NCI-H2196 treated with DMSO at 0.1 percent for 48 hours (cell line): ENCODE results near the gene KRT76.

Source experiments
- DNase-seq: peaks from one replicate; lab custom pipeline; 2025; ENCODE audit not compliant: unreplicated experiment; lab: John Stamatoyannopoulos, UW

The KRT76 gene

GRCh38 chr12:52787324-52788191 is 10.4 kb upstream of the KRT76 start:
- DNase-seq = no peak

GRCh38 chr12:52784909-52785308 is 7.8 kb upstream of the KRT76 start:
- DNase-seq = no peak

- DNase-seq = no peak
Measured at GRCh38 chr12:52783563-52784316, 6.6 kb upstream of the KRT76 start.

- no peak for DNase-seq
Measured at GRCh38 chr12:52782502-52782901, 5.4 kb upstream of the KRT76 start.

- DNase-seq = no peak
Measured at GRCh38 chr12:52781399-52782082, 4.4 kb upstream of the KRT76 start.

GRCh38 chr12:52779914-52780313 is 2.8 kb upstream of the KRT76 start:
- no peak for DNase-seq

GRCh38 chr12:52778833-52779232 is 1.7 kb upstream of the KRT76 start:
- no peak for DNase-seq

GRCh38 chr12:52777566-52777965 is 421 bp upstream of the KRT76 start:
- DNase-seq = no peak

- no peak for DNase-seq
Measured at GRCh38 chr12:52776435-52776834, 710 bp downstream of the KRT76 start.

- DNase-seq = no peak
Measured at GRCh38 chr12:52774629-52775250, 2.4 kb downstream of the KRT76 start.

- no peak for DNase-seq
Measured at GRCh38 chr12:52772772-52773171, 4.4 kb downstream of the KRT76 start.

GRCh38 chr12:52772188-52772587 is 5.0 kb downstream of the KRT76 start:
- no peak for DNase-seq

- DNase-seq = no peak
Measured at GRCh38 chr12:52771505-52771904, 5.6 kb downstream of the KRT76 start.

GRCh38 chr12:52771088-52771487 is 6.1 kb downstream of the KRT76 start:
- DNase-seq = no peak

GRCh38 chr12:52769946-52770345 is 7.2 kb downstream of the KRT76 start:
- DNase-seq = no peak

- DNase-seq = no peak
Measured at GRCh38 chr12:52769354-52769753, 7.8 kb downstream of the KRT76 start.

- no peak for DNase-seq
Measured at GRCh38 chr12:52768479-52769200, 8.5 kb downstream of the KRT76 start.

- DNase-seq = no peak
Measured at GRCh38 chr12:52767427-52767826, 9.7 kb downstream of the KRT76 start.

GRCh38 chr12:52767020-52767379 is 10.1 kb downstream of the KRT76 start:
- DNase-seq = no peak

- no peak for DNase-seq
Measured at GRCh38 chr12:52766351-52767019, 10.7 kb downstream of the KRT76 start.
